AG04449 (cell line): Measurements from ENCODE around the gene PLEKHA3.

Experiments used
- CTCF ChIA-PET: fragments of 350-600 bp; formaldehyde crosslinking; extraction: SDS; loops from one replicate; lab custom pipeline; 2021; ENCODE audit warnings: antibody characterized with exemption; lab: Yijun Ruan, JAX
- POLR2A ChIA-PET: fragments of 400-600, 350-600 bp; formaldehyde crosslinking; extraction: SDS; loops from one replicate; lab custom pipeline; 2020; ENCODE audit warnings: antibody characterized with exemption, inconsistent platforms; lab: Yijun Ruan, JAX
- DNase-seq: peaks from one replicate; pipeline ENCODE4 v3.0.0-alpha.2; 2010; ENCODE audit warnings: low read depth, low spot score
- H3K4me3 ChIP-seq: 2 replicates; pipeline ENCODE4 v1.5.1; 2011; ENCODE audit warnings: low read depth, mild to moderate bottlenecking, control low read depth, low read length
- CTCF ChIP-seq: IDR thresholded peaks from one replicate; pipeline ENCODE4 v1.5.1; 2011; ENCODE audit warnings: mild to moderate bottlenecking, moderate library complexity, low read length, control low read depth, inconsistent platforms; ENCODE audit not compliant: insufficient read depth; ENCODE audit errors: missing control alignments

PLEKHA3 gene

GRCh38 chr2:178510384-178510783 is 30.1 kb downstream of the PLEKHA3 start:
- POLR2A ChIA-PET: no interaction called here
- no peak overlapping the region for H3K4me3 ChIP-seq
- CTCF ChIA-PET: no interaction called here
- DNase-seq: no peak
- no peak for TF ChIP-seq CTCF

- DNase-seq: no peak
- H3K4me3 ChIP-seq: no peak overlapping the region
- ChIA-PET CTCF (interaction anchor here (2.2 kb wide), 1 partner anchor 10 kb away, joined by 8 read pairs; no protein-coding TSS in a partner anchor), POLR2A (no interaction called here)
- no peak for TF ChIP-seq CTCF
Measured at GRCh38 chr2:178512484-178512883, 32.2 kb downstream of the PLEKHA3 start.

- CTCF ChIA-PET: interaction anchor here (1.1 to 2.2 kb wide), 2 partner anchors 9 kb away, joined by 3 to 8 read pairs; no protein-coding TSS in a partner anchor
- DNase-seq: no peak
- POLR2A ChIA-PET: no interaction called here
- H3K4me3 ChIP-seq: no peak overlapping the region
- TF ChIP-seq CTCF: no peak
Measured at GRCh38 chr2:178513876-178514275, 33.6 kb downstream of the PLEKHA3 start.

GRCh38 chr2:178514664-178515063 is 34.4 kb downstream of the PLEKHA3 start:
- no peak overlapping the region for H3K4me3 ChIP-seq
- TF ChIP-seq CTCF: no peak
- no peak for DNase-seq
- CTCF ChIA-PET: interaction anchor here (1.1 to 1.6 kb wide), 2 partner anchors 9 to 10 kb away, joined by 3 read pairs; no protein-coding TSS in a partner anchor
- POLR2A ChIA-PET: no interaction called here

GRCh38 chr2:178517496-178517895 is 37.2 kb downstream of the PLEKHA3 start:
- no peak overlapping the region for H3K4me3 ChIP-seq
- CTCF ChIA-PET: no interaction called here
- POLR2A ChIA-PET: no interaction called here
- no peak for TF ChIP-seq CTCF
- DNase-seq: no peak

- H3K4me3 ChIP-seq: no peak overlapping the region
- DNase-seq: no peak
- ChIA-PET CTCF (interaction anchor here (1.5 kb wide), 1 partner anchor 10 kb away, joined by 5 read pairs; no protein-coding TSS in a partner anchor), POLR2A (no interaction called here)
- no peak for TF ChIP-seq CTCF
Measured at GRCh38 chr2:178521304-178522150, 41.3 kb downstream of the PLEKHA3 start.
